AG08395 (cell line): ENCODE data around the gene UEVLD.
A peak's percentile ranks its signal among the peaks of the same experiment; 100 is the strongest.

Experiments used
- DNase-seq: peaks from one replicate; pipeline ENCODE4 v3.0.0; 2012; ENCODE audit warnings: mixed read lengths, low spot score

The UEVLD gene

DNA sequence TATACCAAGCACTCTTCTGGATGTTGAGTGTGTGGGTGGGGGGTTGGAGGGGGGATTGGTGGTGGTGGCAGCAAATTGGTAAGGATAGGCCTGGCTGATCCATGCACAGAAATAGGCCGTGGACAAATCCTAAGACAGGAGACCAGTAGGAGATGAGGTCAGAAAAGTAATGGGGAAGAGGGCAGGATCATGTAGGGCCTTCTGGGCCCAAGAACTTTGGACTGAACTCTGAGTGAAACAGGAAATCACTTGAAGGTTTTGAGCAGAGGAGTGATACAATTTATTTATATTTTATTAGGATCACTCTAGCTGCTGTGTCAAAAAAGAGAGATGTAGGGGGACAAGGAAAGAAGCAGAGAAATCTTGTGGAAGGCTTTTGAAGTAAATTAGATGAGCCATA lies 90.5 kb downstream of the UEVLD start:
- DNase-seq = no peak

DNA sequence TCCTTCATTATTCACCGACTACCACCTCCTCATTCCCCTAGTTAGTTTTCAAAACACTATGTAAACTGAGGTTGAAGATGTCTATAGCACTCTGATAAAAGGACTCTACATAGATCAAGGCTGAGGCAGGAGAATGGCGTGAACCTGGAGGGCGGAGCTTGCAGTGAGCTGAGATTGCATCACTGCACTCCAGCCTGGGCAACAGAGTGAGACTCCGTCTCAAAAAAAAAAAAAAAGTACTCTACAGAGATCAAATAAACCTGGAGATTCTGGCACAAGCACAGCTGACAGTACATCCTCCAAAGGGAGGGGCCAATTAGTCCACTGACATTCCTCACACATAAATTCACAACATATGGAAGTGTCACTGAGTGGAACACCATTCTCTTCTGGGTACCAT lies 92.8 kb downstream of the UEVLD start:
- no peak for DNase-seq

DNA sequence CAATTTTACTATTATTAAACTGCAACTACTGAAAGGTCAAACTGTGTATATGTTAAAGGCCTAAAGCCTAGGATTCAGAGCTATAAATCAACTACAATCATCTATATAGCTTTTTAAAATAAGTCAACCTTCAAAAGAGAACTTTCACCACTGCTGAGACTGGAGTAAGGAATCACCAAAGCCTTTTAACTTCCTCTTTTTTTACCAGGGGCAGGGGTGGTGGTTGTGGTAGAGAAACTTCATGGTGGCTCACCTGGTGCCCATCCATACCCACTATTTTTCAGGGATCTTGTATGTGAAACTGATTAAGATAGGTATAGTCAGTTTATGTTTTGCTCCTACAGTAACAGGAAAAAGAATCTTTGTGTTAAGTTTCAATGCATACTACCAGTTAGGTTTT lies 93.3 kb downstream of the UEVLD start:
- no peak for DNase-seq

DNA sequence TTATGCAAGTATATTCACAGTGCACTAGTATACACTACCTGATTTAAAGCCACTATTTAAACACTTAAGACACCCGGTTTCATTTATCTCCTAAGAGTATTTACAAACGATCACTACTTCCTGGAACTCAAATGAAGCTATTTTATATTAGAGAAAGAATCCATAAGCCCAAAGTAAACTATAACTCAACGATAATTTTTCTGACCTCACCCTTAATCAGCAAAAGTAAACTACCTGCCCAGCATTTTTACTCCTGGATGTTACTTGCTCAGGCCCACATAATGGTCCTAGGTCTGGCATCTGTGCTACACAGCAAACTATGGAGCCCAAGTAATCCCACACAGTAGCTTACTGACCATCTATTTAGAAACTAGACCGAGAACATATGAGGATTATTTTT lies 95.2 kb downstream of the UEVLD start:
- no peak for DNase-seq

DNA sequence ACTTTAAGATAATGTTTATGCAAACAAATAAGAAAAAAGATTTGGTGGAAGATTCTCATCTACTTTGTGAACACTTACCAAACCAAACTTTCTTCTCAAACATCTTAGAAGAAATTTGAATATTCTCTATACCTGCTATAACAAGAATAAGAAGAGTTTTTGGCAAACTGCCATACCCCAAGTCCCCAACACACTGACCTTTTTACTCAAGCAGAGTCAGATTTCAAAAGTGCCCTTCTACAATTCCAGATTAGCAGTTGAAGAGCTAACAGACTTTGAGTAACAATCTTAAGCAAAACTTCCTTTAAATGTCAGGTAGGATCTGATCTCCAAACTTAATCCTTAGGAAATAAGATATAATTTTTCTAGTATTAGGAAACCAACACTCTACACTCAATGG lies 95.6 kb downstream of the UEVLD start:
- no peak for DNase-seq

DNA sequence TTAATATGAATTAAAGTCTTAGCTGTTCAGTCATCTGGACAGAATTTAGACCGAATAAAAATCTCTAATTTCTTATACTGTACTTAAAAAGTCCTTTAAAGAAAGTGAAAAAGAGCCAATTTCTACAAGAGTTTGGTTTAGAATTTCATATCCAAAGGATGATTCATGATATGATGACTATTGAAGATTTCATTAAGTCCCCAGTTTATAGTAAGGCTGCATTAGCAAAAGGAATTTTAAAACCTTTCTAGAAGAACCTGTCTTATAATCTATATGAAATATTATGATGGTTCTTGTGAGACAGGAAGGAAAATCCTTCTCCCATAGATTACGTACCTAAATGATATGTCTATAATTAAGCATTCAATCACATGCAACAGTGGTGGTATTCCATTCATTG lies 96.6 kb downstream of the UEVLD start:
- DNase-seq = no peak

DNA sequence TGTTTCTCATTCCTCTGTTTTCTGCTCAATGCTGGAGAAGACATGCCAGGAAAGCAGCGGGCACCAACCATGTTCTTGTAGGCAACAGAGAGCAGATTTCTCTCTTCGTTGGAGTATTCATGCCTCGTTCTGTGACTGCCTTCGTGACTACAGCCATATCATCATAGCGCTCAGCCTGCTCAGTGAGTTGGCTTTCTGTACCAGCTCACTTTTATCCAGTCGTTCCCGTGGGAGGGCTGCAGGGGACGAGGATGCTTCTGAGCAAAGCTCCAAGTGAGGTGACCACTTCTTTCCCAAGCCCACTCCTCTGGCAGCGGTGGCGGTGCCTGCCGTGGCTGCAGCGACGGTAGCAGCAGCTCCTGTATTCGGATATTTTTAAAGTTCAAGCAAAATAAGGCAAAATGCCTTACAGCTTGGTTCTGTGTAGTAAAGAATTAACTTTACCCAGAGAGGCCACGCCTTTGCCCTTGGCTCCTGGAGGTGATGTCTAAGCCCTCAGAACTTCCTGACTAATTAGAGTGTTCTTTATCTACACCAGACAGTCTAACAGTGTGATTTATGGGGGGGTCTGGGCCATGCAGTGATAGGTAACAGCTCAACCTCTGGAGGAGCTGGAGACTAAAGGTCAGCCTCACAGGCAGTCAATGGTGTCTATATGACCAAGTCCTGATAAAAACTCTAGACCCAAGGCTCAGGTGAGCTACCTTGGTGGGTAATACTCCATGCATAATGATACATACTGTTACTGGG lies 97.6 kb downstream of the UEVLD start:
- DNase-seq = no peak

DNA sequence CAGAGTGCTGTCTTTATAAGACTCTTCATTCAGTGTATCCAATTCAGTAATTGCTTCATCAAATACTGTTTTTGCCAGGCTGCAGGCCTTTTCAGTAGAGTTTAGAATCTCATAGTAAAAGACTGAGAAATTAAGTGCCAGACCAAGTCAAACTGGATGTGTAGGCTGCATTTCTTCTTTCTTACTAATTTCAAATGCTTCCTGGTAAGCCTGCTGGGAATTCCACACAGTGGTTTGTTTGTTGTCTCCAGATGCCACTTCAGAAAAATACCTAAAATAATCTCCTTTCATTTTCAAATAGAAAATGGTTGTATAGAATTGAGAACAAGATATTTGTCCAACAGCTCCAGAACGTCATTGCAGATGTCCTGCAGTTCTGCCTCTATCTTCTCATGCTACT lies 98.2 kb downstream of the UEVLD start:
- DNase-seq = peak; percentile 38

DNA sequence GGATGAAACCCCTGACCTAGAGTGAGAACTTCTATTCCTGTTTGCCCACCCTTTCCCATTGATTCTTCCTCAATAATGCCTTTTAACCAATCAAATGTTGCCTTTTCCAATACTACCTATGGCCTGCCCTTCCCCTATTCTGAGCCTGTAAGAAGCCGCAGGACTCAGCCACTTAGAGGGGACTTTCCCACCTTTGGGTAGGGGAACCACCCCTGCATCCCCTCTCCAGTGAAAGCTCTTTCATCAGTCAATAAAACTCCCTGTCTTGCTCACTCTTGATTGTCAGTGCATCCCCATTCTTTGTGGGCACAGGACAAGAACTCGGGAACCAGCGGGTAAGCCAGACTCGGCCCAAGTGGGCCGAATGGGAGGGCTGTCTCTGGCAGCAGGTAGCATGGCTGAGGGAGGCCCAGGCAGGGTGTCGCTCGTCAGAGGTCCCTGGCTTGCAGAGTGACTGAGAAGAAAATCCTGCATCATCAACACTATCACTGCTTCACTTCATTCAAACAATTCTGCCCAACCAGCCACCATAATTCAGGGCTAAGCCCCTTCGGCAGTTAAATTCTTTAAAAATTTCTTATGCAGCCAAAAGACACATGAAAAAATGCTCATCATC lies 102.5 kb downstream of the UEVLD start:
- DNase-seq = no peak
